DMS 273 (cell line): ENCODE measurements around the gene ACD.
"Not testable (repeated sequence)": the region's sequence is repeated elsewhere in the genome, so short reads cannot be mapped to it uniquely, and the experiment has no call there.

Experiments
- DNase-seq: peaks from one replicate; lab custom pipeline; 2025; ENCODE audit not compliant: unreplicated experiment; lab: John Stamatoyannopoulos, UW

The ACD gene

DNA sequence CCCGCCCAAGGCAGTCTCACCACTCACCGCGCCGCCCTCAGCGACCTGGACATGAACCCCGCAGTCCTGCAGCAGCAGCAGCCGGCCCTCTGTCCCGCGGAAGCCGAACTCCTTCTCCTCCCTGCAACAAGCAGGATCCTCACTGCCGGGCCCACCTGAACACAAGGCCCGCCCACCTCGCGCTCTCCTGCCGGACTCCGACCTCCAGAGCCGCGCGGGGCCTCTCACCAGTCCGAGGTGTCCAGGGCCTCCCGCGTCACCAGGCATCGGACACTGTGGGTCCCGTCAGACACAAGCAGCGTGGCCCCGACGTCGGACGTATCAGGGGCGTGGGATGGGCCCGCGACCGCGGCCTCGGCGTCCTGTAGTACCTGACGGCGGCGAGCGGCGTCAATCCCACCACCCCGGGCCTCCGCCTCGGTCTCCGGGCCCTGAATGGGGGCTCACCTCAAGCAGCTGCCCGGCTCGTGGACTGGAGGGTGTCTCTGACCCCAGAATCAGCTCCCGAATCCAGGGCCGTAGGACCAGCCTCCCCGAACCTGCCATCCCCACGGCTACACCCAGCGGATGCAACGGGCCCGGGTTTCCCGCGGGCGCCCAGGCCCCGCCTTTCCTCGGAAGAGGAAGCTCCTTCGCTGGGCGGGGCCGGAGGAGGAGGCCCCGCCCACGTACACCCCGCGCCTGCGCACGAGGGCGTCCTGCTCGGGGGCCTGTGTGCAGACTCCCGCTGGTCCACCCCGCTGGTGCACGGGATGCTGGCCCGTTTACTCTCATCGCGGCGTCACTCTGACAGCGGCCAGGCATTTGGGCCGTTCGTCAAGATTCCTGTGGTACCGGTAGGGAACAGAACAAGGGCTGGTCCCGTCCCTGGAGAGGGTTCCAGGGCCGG, at the start of gene ACD:
TSS of gene ACD (minus strand) at position 586 of the 889 bp plus-strand sequence. CDS start at position 546, 40 bp downstream.
- DNase-seq, result peak; percentile 98

DNA sequence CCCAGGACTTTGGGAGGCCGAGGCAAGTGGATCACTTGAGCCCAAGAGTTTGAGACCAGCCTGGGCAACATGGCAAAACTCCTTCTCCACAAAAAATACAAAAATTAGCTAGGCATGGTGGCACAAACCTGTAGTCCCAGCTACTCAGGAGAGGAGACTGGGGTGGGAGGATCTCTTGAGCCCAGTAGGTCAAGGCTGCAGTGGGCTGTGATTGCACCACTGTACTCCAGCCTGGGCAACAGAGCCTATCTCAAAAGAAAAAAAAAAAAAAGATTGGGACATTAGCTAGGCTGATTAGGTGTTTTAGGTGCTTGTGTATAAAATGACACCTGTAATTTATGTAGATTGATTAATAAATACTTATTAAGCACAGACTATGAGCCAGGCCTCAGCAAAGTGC, 49.0 kb upstream of the ACD start:
- DNase-seq, result no peak

DNA sequence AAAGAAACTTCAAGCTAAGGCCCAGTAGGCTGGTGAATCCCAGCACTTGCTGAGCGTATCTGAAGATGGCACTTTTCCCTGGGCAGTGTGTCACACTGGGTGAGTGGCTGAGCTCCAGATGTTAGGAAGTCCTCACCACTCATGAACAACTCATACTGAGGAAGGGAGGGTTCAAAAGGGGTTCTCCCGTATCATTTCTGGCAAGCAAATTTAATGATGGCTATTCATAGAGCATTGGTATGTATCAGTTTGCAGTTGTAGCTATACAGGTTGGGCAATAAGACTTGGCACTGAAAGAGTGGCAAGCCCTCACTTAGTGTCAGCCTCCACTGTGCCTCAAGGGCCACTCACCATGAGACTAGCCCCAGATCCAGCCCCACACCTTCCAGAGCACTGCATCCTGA, 48.3 kb upstream of the ACD start:
- no peak for DNase-seq

DNA sequence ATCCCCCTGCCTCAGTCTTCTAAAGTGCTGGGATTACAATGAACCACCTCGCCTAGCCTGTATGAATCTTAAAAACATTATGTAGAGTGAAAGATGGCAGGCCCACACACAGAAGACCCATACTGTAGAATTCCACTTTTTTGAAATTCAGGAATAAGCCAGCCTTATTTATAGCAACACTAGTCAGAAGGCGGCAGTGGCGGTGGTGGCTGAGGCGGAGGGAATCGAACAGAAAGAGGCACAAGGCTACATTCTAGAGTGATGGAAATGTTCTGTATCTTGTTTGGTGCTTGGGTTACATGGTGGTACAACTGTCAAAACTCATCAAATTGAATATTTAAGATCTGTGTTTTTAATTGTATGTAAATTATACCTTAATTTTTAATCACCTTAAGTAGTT, 47.7 kb upstream of the ACD start:
- no peak for DNase-seq

DNA sequence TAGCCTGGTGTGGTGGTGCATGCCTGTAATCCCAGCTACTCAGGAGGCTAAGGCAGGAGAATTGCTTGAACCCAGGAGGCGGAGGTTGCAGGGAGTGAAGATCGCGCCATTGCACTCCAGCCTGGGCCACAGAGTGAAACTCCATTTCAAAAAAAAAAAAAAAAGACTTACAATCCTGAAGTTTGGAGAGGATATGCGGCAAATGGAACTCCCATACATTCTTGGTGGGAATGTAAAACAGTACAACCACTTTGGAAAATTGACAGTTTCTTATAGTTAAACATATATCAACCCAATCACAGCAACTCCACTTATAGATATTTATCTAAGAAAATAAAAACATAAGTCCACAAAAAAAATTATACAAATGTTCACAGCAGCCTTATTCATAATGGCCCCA, 47.1 kb upstream of the ACD start:
- no peak for DNase-seq

DNA sequence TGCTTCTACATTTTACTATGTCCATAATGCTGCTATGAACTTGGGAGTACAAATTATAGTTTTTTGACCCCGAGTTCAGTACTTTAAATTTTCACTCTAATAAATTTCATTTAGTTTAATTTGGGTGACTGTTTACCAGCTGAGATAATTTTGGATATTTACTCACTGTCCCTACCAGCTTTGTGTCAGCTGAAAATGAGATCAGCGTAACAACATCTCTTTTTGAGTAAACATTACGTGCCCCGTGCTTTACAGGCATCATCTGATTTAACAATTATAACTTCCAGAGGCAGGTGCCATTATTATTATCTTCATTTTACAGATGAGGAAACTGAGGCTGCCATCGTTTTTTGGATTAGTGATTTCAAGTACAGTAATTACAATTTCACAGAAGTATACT, 44.0 kb upstream of the ACD start:
- no peak for DNase-seq

DNA sequence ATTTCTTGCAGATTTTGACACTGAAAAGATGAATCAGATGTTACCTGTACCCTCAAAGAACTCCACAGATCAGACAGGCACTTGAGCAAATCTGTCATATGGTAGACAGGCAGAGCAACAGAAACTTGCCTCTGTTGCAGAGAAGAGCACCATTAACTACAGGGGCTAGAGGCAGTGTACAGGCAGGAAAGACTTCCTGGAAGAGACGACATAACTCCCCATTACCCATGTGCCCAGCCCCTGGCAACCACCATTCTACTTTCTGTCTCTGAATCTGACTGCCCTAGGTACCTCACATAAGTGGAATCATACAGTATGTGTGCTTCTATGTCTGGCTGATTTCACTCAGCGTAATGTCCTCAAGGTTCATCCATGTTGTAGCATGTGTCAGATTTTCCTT, 43.6 kb upstream of the ACD start:
- DNase-seq, result no peak

DNA sequence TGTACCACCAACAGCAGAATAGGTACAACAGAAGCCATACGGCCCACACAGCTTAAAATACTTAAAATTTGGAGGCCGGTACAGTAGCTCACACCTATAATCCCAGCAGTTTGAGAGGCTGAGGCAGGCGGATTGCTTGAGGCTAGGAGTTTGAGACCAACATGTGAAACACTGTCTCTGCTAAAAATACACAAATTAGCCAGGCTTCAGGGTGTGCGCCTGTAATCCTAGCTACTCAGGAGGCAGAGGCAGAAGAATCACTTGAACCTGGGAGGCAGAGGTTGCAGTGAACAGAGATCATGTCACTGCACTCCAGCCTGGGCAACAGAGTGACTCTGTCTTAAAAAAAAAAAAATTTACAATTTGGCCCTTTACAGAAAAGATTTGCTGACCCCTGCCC, 42.1 kb upstream of the ACD start:
- DNase-seq, result no peak

DNA sequence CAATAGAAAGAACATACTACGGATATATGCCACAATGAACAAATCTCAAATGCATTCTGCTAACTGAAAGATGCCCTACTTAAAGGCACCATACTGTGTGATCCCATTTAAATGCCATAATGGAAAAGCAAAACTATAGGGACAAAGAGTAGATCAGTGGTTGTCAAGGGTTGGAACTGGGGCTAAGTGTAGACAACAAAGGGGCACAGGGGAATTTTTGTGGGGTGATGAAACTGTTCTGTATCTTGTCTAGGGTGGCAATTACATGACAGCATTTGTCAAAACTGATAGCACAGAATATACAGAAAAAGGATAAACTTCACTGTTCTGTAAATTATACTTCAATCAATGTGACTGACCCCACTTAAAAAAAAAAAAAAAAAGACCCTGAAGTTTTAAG, 41.4 kb upstream of the ACD start:
- no peak for DNase-seq

DNA sequence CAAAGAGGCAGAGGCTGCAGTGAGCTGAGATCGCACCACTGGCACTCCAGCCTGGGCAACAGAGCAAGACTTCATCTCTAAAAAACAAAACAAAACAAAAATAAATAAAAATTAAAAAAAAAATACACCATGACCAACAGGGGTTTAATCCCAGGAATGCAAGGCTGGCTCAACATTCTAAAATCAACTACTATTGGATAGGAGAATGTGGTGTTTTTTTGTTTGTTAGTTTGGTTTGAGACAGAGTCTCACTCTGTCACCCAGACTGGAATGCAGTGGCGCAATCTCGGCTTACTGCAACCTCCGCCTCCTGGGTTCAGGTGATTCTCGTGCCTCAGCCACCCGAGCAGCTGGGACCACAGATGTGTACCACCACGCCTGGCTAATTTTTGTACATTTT, 39.2 kb upstream of the ACD start:
- no peak for DNase-seq

DNA sequence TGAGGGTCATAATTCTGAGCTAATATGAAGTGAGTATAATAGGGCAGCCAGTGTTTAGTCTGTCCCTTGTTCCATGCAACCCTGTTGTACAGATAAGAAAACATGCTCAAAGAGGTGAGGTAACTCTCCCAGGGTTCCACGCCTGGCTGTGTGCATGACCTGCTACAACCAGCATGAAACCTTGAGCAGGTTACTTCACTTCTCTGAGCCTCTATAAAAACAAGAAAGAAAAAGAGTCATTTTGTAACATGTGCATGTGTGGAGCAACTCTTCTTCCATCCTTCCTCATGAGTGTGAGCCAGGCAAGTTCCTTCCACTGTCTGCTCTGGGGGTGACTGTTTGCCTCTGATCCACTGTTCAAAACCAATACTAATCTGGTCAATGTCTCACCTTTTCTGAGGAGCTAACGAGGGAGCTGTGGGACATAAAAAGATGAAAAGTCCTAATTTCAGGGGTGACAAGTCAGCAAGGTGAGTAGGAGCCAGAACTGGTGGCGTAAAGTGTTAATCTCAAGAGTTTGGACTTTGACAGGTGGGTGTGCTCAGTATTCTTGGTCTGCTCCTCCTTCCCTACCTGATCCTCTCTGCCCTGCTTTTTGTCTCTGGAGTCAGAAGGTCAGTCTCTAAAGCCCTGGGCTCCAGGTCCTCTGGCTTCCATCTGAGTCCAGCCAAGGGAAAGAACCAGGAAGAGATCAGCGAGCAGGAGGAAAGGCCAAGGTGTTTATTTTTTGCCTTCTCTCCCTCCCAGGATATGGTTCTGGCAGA, 37.5 kb upstream of the ACD start:
- DNase-seq, result no peak

DNA sequence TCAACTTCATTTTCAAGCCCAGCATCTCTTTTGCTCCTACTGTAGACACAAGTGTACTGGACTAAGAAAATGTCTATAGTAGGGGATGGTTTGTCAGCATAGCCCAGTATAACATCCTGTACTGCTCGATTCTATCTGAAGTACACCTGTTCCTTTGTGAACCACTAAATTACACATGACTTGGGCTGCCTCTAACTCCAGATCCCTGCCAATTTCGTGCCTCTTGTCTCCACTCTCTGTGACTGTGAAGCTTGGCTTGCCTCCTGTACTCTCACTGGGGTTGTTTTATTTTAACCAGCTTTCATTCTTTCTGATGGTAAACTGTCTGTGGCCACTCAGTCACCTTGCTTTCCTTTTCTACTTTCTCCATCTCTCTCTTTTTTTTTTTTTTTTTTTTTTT, 34.6 kb upstream of the ACD start:
- DNase-seq, result no peak

DNA sequence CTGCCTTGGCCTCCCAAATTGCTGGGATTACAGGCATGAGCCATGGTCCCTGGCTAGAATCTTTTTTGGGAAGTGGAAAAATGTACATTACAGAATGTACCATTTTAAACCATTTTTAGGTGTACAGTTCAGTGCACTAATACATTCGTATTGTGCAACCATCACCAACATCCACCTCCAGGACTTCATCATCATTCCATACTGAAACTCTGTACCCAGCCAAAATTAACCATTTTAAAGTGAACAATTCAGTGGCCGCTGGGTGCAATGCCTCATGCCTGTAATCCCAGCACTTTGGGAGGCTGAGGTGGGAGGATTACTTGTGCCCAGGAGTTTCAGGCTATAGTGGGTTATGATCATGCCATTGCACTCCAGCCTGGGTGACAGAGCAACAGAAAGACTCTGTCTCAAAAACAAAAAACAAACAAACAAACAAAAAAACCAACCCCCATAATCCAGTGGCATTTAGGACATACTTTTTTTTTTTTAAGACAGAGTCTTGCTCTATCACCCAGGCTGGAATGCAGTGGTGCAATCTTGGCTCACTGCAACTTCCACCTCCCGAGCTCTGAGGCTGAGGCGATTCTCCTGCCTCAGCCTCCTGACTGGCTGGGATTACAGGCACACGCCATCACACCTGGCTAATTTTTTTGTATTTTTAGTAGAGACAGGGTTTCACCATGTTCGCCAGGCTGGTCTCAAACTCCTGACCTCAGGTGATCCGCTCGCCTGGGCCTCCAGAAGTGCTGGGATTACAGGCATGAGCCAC, 33.6 kb upstream of the ACD start:
- not testable (repeated sequence) for DNase-seq

DNA sequence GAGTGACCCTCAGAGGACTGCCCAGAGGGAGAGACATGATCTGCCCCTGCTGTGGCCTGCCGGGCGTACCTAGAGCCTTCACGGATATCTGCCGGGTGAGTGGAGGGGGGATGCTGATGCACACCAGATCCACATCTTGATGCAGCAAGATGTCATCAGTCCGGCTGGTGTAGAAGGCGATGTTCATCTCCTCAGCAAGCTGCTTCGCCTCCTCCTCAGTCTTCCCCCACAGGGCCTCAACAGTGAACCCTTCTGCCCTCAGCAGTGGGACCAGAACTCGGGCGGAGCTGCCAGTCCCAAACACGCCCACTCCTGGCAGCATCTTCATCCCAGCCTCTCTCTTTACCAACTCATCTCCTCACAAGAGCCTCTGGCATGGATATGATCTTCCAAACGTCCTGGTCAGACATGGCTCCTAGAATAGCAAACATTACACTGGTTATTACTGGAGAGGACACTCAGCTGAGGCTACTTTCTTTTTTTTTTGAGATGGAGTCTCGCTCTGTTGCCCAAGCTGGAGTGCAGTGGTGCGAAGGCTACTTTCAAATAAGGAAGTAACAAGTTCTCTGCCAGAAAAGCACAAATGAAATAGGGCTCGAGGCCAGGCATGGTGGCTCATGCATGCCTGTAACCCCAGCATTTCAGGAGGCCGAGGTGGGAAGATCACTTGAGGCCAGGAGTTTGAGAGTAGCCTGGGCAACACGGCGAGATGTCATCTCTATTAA, 25.5 kb upstream of the ACD start:
- DNase-seq, result no peak

DNA sequence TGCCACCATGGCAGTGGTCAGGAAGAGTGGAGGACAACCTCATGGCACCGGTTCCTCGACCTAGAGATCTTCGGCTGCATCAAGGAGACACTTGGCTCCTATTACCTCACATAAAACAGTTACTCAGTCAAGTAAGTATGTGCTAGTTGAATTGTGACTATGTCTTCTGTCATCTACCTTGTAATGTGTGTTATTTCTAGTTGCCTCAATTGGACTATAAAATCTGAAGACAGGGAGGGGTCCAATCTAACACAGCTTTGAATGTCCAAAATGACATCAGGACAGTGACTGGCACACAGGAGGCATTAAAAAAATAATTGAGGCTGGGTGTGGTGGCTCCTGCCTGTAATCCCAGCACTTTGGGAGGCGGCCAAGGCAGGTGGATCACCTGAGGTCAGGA, 23.7 kb upstream of the ACD start:
- no peak for DNase-seq

DNA sequence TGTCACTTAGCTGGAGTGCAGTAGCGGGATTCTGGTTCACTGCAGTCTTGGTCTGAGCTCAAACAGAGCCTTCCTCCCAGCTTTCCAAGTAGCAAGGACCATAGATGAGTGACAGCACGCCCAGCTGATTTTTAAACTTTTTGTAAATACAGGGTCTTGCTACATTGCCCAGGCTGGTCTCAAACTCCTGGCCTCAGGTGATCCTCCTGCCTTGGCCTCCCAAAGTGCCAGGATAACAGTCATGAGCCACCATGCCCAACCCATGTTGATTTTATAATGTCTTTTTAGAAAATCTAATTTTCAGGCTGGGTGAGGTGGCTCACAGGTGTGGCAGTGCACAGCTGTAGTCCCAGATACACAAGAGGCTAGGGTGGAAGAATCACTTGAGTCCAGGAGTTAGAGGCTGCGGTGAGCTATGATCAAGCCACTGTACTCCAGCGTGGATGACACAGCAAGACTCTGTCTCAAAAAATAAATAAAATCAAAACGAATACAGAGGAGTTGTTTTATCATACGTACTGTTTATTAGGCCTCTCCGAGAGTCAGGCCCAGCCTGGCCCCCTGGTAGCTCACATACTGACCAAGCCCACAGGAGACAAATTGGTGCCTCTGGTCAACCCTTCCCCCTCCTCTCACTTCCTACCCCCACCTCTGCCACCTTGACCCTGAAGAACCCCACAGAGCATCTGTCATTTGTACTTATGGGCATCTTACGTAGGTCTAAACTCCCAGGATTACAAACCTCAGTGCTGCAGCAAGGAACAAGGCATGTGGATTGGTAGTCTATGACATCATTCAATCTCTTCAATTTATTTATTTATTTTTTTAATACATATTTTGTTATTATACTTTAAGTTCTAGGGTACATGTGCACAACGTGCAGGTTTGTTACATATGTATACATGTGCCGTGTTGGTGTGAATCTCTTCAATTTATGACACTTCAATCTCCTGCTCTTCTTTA, 20.2 kb upstream of the ACD start:
- no peak for DNase-seq

DNA sequence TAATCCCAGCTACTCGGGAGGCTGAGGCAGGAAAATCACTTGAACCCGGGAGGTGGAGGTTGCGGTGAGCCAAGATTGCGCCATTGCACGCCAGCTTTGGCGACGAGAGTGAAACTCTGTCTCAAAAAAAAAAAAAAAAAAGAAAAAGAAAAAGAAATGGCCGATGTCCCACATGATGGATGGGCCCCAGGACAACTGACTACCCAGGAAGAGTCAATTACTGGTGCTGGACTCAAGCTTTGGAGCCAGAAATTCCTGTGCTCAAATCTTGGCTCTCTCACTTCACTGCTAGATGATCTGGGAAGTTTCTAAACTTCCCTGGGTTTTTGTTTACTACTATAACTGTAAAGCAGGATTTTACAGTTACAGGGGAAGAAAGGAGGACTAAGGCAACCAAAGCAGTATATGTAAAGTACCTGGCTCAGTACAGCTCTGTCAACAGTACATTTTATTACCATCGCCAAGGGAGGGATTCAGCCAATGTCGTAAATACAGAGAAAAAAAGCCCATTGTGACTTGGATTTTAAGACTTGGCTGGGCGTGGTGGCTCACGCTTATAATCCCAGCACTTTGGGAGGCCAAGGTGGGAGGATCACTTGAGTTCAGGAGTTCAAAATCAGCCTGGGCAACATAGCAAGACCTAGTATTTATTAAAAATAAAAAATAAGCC, 18.4 kb upstream of the ACD start:
- DNase-seq, result no peak

DNA sequence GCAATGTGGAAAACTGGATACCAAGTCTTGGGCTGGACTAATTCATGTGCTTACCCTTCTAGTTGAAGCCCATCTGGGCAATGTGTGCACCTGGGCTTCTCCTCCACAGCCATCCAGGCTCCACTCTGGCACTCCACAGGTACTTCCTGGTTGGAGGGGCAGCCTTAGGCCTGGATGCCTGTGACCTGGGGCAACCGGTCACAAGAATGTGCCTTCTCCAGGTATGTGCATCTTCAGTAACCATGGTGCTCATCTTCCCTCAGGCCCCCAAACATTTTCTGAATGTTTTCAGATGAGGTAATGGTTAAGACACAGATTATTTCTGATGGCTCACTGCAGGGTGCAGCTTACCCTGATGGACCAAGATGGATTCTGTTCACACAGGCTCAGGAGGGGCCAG, 17.7 kb upstream of the ACD start:
- DNase-seq, result no peak

DNA sequence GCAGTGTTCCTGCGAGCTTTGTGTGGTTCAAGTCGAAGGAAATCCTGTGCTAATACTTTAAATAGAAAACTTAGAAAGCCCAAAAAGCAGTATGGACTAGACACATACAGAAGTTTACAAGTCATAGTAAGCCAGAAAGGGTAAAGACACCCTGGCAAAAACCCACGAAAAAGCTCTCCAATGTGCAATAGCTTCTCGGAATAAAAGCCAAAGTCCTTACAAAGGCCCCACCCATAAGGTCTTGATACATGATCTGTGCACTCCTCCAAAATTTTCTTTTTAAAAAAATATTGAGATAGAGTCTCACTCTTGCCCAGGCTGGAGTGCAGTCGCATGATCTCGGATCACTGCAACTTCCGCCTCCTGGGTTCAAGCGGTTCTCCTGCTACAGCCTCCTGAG, 16.9 kb upstream of the ACD start:
- DNase-seq, result no peak
